ENCODE results near the gene ICE2. TPM values are rescaled to one million over a fixed set of nuclear protein-coding genes. Genes with fewer than 3 reads are reported as not detected.

Gene ICE2
- total RNA-seq, 1 donor, result 26.4 TPM

- no peak overlapping the region for H3K4me3 ChIP-seq (ENCODE audit: insufficient read depth, low read length)
- TF ChIP-seq CTCF (IDR thresholded peaks at IDR 0.05; ENCODE audit: extremely low read depth, low read depth, low read length), result no peak
- DNase-seq (ENCODE audit: insufficient read length, low spot score, missing footprints), result no peak
- no peaks in the 10 kb centered on the region for H3K79me2 ChIP-seq (ENCODE audit: insufficient read depth, low read length)
- no peak overlapping the region for H3K4me2 ChIP-seq (ENCODE audit: insufficient read depth, low read length)
- no peaks in the 10 kb centered on the region for H3K36me3 ChIP-seq (ENCODE audit: insufficient read depth, low read length)
- H3K27me3 ChIP-seq (ENCODE audit: insufficient read depth, low read length), result no peaks in the 10 kb centered on the region
- no peak overlapping the region for H2AFZ ChIP-seq (ENCODE audit: low read length)
- no peak overlapping the region for H3K27ac ChIP-seq (ENCODE audit: low read depth, low read length)
- H3K9me3 ChIP-seq (ENCODE audit: low read depth, low read length), result no peaks in the 10 kb centered on the region
- no peaks in the 10 kb centered on the region for H4K20me1 ChIP-seq (ENCODE audit: insufficient read depth, low read length)
- H3K4me1 ChIP-seq (ENCODE audit: insufficient read depth, low read length), result peaks cover 13% of the 10 kb centered on the region
These were observed 47.2 kb upstream of the ICE2 start for GRCh38 chr15:60526127-60526616.

GRCh38 chr15:60525341-60526039 lies 46.5 kb upstream of the ICE2 start:
- H3K4me2 ChIP-seq (ENCODE audit: insufficient read depth, low read length), result no peak overlapping the region
- no peak overlapping the region for H3K27ac ChIP-seq (ENCODE audit: low read depth, low read length)
- H3K4me1 ChIP-seq (ENCODE audit: insufficient read depth, low read length), result peaks cover 15% of the 10 kb centered on the region
- H3K9me3 ChIP-seq (ENCODE audit: low read depth, low read length), result no peaks in the 10 kb centered on the region
- H2AFZ ChIP-seq (ENCODE audit: low read length), result no peak overlapping the region
- no peak overlapping the region for H3K4me3 ChIP-seq (ENCODE audit: insufficient read depth, low read length)
- no peak for DNase-seq (ENCODE audit: insufficient read length, low spot score, missing footprints)
- no peaks in the 10 kb centered on the region for H4K20me1 ChIP-seq (ENCODE audit: insufficient read depth, low read length)
- H3K79me2 ChIP-seq (ENCODE audit: insufficient read depth, low read length), result no peaks in the 10 kb centered on the region
- H3K36me3 ChIP-seq (ENCODE audit: insufficient read depth, low read length), result no peaks in the 10 kb centered on the region
- TF ChIP-seq CTCF (IDR thresholded peaks at IDR 0.05; ENCODE audit: extremely low read depth, low read depth, low read length), result no peak
- no peaks in the 10 kb centered on the region for H3K27me3 ChIP-seq (ENCODE audit: insufficient read depth, low read length)

GRCh38 chr15:60523056-60523455 lies 44.1 kb upstream of the ICE2 start:
- H4K20me1 ChIP-seq (ENCODE audit: insufficient read depth, low read length), result no peaks in the 10 kb centered on the region
- no peaks in the 10 kb centered on the region for H3K27me3 ChIP-seq (ENCODE audit: insufficient read depth, low read length)
- no peak overlapping the region for H2AFZ ChIP-seq (ENCODE audit: low read length)
- peak; percentile 36 for DNase-seq (ENCODE audit: insufficient read length, low spot score, missing footprints)
- TF ChIP-seq CTCF (IDR thresholded peaks at IDR 0.05; ENCODE audit: extremely low read depth, low read depth, low read length), result no peak
- peak overlapping the region; percentile 3 for H3K4me2 ChIP-seq (ENCODE audit: insufficient read depth, low read length)
- H3K27ac ChIP-seq (ENCODE audit: low read depth, low read length), result no peak overlapping the region
- no peaks in the 10 kb centered on the region for H3K9me3 ChIP-seq (ENCODE audit: low read depth, low read length)
- peaks cover 29% of the 10 kb centered on the region for H3K4me1 ChIP-seq (ENCODE audit: insufficient read depth, low read length)
- no peak overlapping the region for H3K4me3 ChIP-seq (ENCODE audit: insufficient read depth, low read length)
- H3K36me3 ChIP-seq (ENCODE audit: insufficient read depth, low read length), result no peaks in the 10 kb centered on the region
- no peaks in the 10 kb centered on the region for H3K79me2 ChIP-seq (ENCODE audit: insufficient read depth, low read length)

GRCh38 chr15:60520825-60521368 lies 42.0 kb upstream of the ICE2 start:
- Histone ChIP-seq H3K9me3 (ENCODE audit: low read depth, low read length) (no peaks in the 10 kb centered on the region), H3K4me1 (ENCODE audit: insufficient read depth, low read length) (peaks cover 29% of the 10 kb centered on the region), H3K27ac (ENCODE audit: low read depth, low read length) (no peak overlapping the region), H4K20me1 (ENCODE audit: insufficient read depth, low read length) (no peaks in the 10 kb centered on the region), H3K79me2 (ENCODE audit: insufficient read depth, low read length) (no peaks in the 10 kb centered on the region), H3K4me2 (ENCODE audit: insufficient read depth, low read length) (no peak overlapping the region), H2AFZ (ENCODE audit: low read length) (no peak overlapping the region), H3K36me3 (ENCODE audit: insufficient read depth, low read length) (no peaks in the 10 kb centered on the region), H3K27me3 (ENCODE audit: insufficient read depth, low read length) (no peaks in the 10 kb centered on the region), H3K4me3 (ENCODE audit: insufficient read depth, low read length) (no peak overlapping the region)
- peak; percentile 29 for DNase-seq (ENCODE audit: insufficient read length, low spot score, missing footprints)
- TF ChIP-seq CTCF (IDR thresholded peaks at IDR 0.05; ENCODE audit: extremely low read depth, low read depth, low read length), result peak; percentile 92

All from osteoblast (primary cell).